ENCODE results near the gene SETD7. TPM values are rescaled to one million over a fixed set of nuclear protein-coding genes. Genes with fewer than 3 reads are reported as not detected.

SETD7 gene
- total RNA-seq, 2 experiments from 2014 or later: 23.1 to 23.5 TPM

- CTCF ChIA-PET: interaction anchor here (0.9 to 1.2 kb wide), 2 partner anchors 19 to 29 kb away, joined by 3 to 5 read pairs; no protein-coding TSS in a partner anchor
- H3K4me1 Mint-ChIP-seq (ENCODE audit: low read depth): peaks cover 5% of the 10 kb centered on the region
- H3K4me3 Mint-ChIP-seq: no peak overlapping the region
- Histone ChIP-seq H3K9me3 (ENCODE audit: control insufficient read depth in 1 of 2, insufficient read depth in 1 of 2, low read length in 2 of 2) (no peaks in the 10 kb centered on the region), H3K36me3 (ENCODE audit: insufficient read depth, low read length) (peaks cover 10% of the 10 kb centered on the region), H3K4me3 (ENCODE audit: low read length) (no peak overlapping the region), H3K27me3 (ENCODE audit: control insufficient read depth in 1 of 2, insufficient read depth in 2 of 2, low read length in 2 of 2) (no peaks in the 10 kb centered on the region), H3K27ac (ENCODE audit: low read depth in 1 of 2, low read length in 2 of 2) (no peak overlapping the region), H3K4me1 (ENCODE audit: insufficient read depth, low read length) (no peaks in the 10 kb centered on the region)
- TF ChIP-seq CTCF (IDR thresholded peaks at IDR 0.05): no peak
- no peaks in the 10 kb centered on the region for H3K9me3 Mint-ChIP-seq
- no peaks in the 10 kb centered on the region for H3K27me3 Mint-ChIP-seq
- POLR2A ChIA-PET: no interaction called here
- DNase-seq: no peak
- no peak for ATAC-seq (ENCODE audit: poor library complexity)
- peaks cover 4% of the 10 kb centered on the region for H3K36me3 Mint-ChIP-seq (ENCODE audit: low read depth)
- intact Hi-C loops (cut with DNase I, micrococcal nuclease): loop anchor here in 1 of 2 experiments (10.0 kb wide), 2 partner anchors 311 to 441 kb away; no protein-coding TSS in a partner anchor
- no peak overlapping the region for H3K27ac Mint-ChIP-seq
These were observed 20.7 kb downstream of the SETD7 start for GRCh38 chr4:139535228-139535870.

- no peak overlapping the region for H3K27ac ChIP-seq (ENCODE audit: low read depth in 1 of 2, low read length in 2 of 2)
- intact Hi-C loops (cut with DNase I, micrococcal nuclease): loop anchor here (5.0 to 10.0 kb wide), 3 partner anchors 117 to 440 kb away; no protein-coding TSS in a partner anchor
- H3K4me1 Mint-ChIP-seq (ENCODE audit: low read depth): peaks cover 5% of the 10 kb centered on the region
- no peak for DNase-seq
- no peak for ATAC-seq (ENCODE audit: poor library complexity)
- CTCF ChIA-PET: interaction anchor here (0.9 to 1.2 kb wide), 2 partner anchors 20 to 30 kb away, joined by 3 to 5 read pairs; no protein-coding TSS in a partner anchor
- no peaks in the 10 kb centered on the region for H3K27me3 ChIP-seq (ENCODE audit: control insufficient read depth in 1 of 2, insufficient read depth in 2 of 2, low read length in 2 of 2)
- peaks cover 4% of the 10 kb centered on the region for H3K36me3 Mint-ChIP-seq (ENCODE audit: low read depth)
- no peak for TF ChIP-seq CTCF (IDR thresholded peaks at IDR 0.05)
- peaks cover 10% of the 10 kb centered on the region for H3K36me3 ChIP-seq (ENCODE audit: insufficient read depth, low read length)
- H3K4me3 Mint-ChIP-seq: no peak overlapping the region
- no peaks in the 10 kb centered on the region for H3K27me3 Mint-ChIP-seq
- H3K9me3 Mint-ChIP-seq: no peaks in the 10 kb centered on the region
- H3K9me3 ChIP-seq (ENCODE audit: control insufficient read depth in 1 of 2, insufficient read depth in 1 of 2, low read length in 2 of 2): no peaks in the 10 kb centered on the region
- POLR2A ChIA-PET: no interaction called here
- H3K4me3 ChIP-seq (ENCODE audit: low read length): no peak overlapping the region
- H3K4me1 ChIP-seq (ENCODE audit: insufficient read depth, low read length): no peaks in the 10 kb centered on the region
- H3K27ac Mint-ChIP-seq: no peak overlapping the region
These were observed 21.6 kb downstream of the SETD7 start for GRCh38 chr4:139534287-139534950.

GRCh38 chr4:139533511-139533910 lies 22.5 kb downstream of the SETD7 start:
- Mint-ChIP-seq H3K4me3 (no peak overlapping the region), H3K27ac (no peak overlapping the region), H3K27me3 (no peaks in the 10 kb centered on the region), H3K36me3 (ENCODE audit: low read depth) (peaks cover 12% of the 10 kb centered on the region), H3K9me3 (no peaks in the 10 kb centered on the region), H3K4me1 (ENCODE audit: low read depth) (peaks cover 5% of the 10 kb centered on the region)
- ATAC-seq (ENCODE audit: poor library complexity) (no peak), DNase-seq (no peak)
- no peak for TF ChIP-seq CTCF (IDR thresholded peaks at IDR 0.05)
- Histone ChIP-seq H3K27ac (ENCODE audit: low read depth in 1 of 2, low read length in 2 of 2) (no peak overlapping the region), H3K4me3 (ENCODE audit: low read length) (no peak overlapping the region), H3K36me3 (ENCODE audit: insufficient read depth, low read length) (peaks cover 15% of the 10 kb centered on the region), H3K27me3 (ENCODE audit: control insufficient read depth in 1 of 2, insufficient read depth in 2 of 2, low read length in 2 of 2) (no peaks in the 10 kb centered on the region), H3K4me1 (ENCODE audit: insufficient read depth, low read length) (peaks cover 2% of the 10 kb centered on the region), H3K9me3 (ENCODE audit: control insufficient read depth in 1 of 2, insufficient read depth in 1 of 2, low read length in 2 of 2) (no peaks in the 10 kb centered on the region)
- intact Hi-C loops (cut with DNase I, micrococcal nuclease): loop anchor here (5.0 to 10.0 kb wide), 3 partner anchors 116 to 439 kb away; no protein-coding TSS in a partner anchor
- POLR2A ChIA-PET: no interaction called here
- CTCF ChIA-PET: no interaction called here

All from CD4-positive, alpha-beta T cell (primary cell).